Loucy (cell line): ENCODE measurements around the gene EIF4H.

Experiments used
- H2AFZ ChIP-seq: fragments of 200-600 bp; sonication (generic); 2 replicates; pipeline ENCODE4 v1.6.0; 2016; ENCODE audit warnings: antibody characterized with exemption, mild to moderate bottlenecking, low read length, moderate library complexity
- H3F3A ChIP-seq: fragments of 200-600 bp; 2 replicates; pipeline ENCODE4 v1.6.0; 2016; ENCODE audit warnings: antibody characterized with exemption, low read depth, mild to moderate bottlenecking
- H3K27me3 ChIP-seq: fragments of 200-600 bp; sonication (generic); 2 replicates; pipeline ENCODE4 v1.6.1; 2014; ENCODE audit warnings: low read length, mild to moderate bottlenecking; ENCODE audit not compliant: insufficient read depth, poor library complexity, severe bottlenecking
- H3K36me3 ChIP-seq: fragments of 200-600 bp; sonication (generic); 2 replicates; pipeline ENCODE4 v1.6.1; 2016; ENCODE audit warnings: low read length; ENCODE audit not compliant: insufficient read depth
- H3K4me1 ChIP-seq: fragments of 200-600 bp; sonication (generic); 2 replicates; pipeline ENCODE4 v1.5.1; 2014; ENCODE audit warnings: low read length, mild to moderate bottlenecking; ENCODE audit not compliant: insufficient read depth, poor library complexity, severe bottlenecking
- H3K4me2 ChIP-seq: fragments of 200-600 bp; sonication (generic); 2 replicates; pipeline ENCODE4 v1.6.0; 2014; ENCODE audit warnings: antibody characterized with exemption, low read length, low read depth, mild to moderate bottlenecking; ENCODE audit not compliant: poor library complexity, severe bottlenecking
- H3K4me3 ChIP-seq: fragments of 200-600 bp; sonication (generic); 2 replicates; pipeline ENCODE4 v1.5.1; 2014; ENCODE audit warnings: low read length, mild to moderate bottlenecking, mixed read lengths; ENCODE audit not compliant: poor library complexity, severe bottlenecking
- H3K79me2 ChIP-seq: fragments of 200-600 bp; sonication (generic); 2 replicates; pipeline ENCODE4 v1.6.1; 2014; ENCODE audit warnings: low read length; ENCODE audit not compliant: insufficient read depth
- H3K9ac ChIP-seq: fragments of 200-600 bp; sonication (generic); 2 replicates; pipeline ENCODE4 v1.6.0; 2014; ENCODE audit warnings: mild to moderate bottlenecking, low read depth, low read length, moderate library complexity; ENCODE audit not compliant: poor library complexity, severe bottlenecking
- H3K9me2 ChIP-seq: fragments of 200-600 bp; sonication (generic); replicated peaks from 2 replicates; pipeline ENCODE4 v1.6.1; 2016; ENCODE audit warnings: low read depth, low read length, mixed read lengths
- H3K9me3 ChIP-seq: fragments of 200-600 bp; sonication (generic); 2 replicates; pipeline ENCODE4 v1.6.1; 2014; ENCODE audit warnings: mild to moderate bottlenecking, antibody characterized with exemption, low read length, low read depth; ENCODE audit not compliant: insufficient read depth
- H4K20me1 ChIP-seq: fragments of 200-600 bp; sonication (generic); 2 replicates; pipeline ENCODE4 v1.6.0; 2014; ENCODE audit warnings: antibody characterized with exemption, low read length, mild to moderate bottlenecking; ENCODE audit not compliant: insufficient read depth, poor library complexity, severe bottlenecking
- CTCF ChIP-seq: fragments of 200-600 bp; sonication (generic); conservative IDR thresholded peaks from 2 replicates; pipeline ENCODE4 v1.5.1; 2014; ENCODE audit warnings: mild to moderate bottlenecking, antibody characterized with exemption, low read length
- EZH2phosphoT487 ChIP-seq: fragments of 200-600 bp; IDR thresholded peaks from 2 replicates; pipeline ENCODE4 v1.6.1; 2018; ENCODE audit warnings: antibody characterized with exemption, mild to moderate bottlenecking, moderate library complexity, borderline replicate concordance

The EIF4H gene

GRCh38 chr7:74183142-74183541, 9.0 kb downstream of the EIF4H start:
- Histone ChIP-seq H3K27me3 (no peaks in the 10 kb centered on the region), H3K9me3 (no peaks in the 10 kb centered on the region), H4K20me1 (peaks cover 99% of the 10 kb centered on the region), H3K4me1 (peaks cover 39% of the 10 kb centered on the region), H2AFZ (no peak overlapping the region), H3K36me3 (peaks cover 73% of the 10 kb centered on the region; the same call in 1 of the 2 replicates), H3K4me2 (peak overlapping the region; percentile 47), H3K9ac (no peak overlapping the region), H3F3A (peaks cover 6% of the 10 kb centered on the region; the same call in 1 of the 2 replicates), H3K4me3 (no peak overlapping the region), H3K79me2 (peaks cover 100% of the 10 kb centered on the region), H3K9me2 (no peaks in the 10 kb centered on the region)
- no peak for TF ChIP-seq EZH2phosphoT487
- no peak for TF ChIP-seq CTCF

GRCh38 chr7:74183653-74184450, 9.7 kb downstream of the EIF4H start:
- H3F3A ChIP-seq, result peaks cover 6% of the 10 kb centered on the region; the same call in 1 of the 2 replicates
- H2AFZ ChIP-seq, result no peak overlapping the region
- H3K9me3 ChIP-seq, result no peaks in the 10 kb centered on the region
- TF ChIP-seq CTCF (peak; percentile 75), EZH2phosphoT487 (no peak)
- peaks cover 100% of the 10 kb centered on the region for H3K79me2 ChIP-seq
- no peak overlapping the region for H3K9ac ChIP-seq
- H3K4me2 ChIP-seq, result peak overlapping the region; percentile 47
- H3K27me3 ChIP-seq, result no peaks in the 10 kb centered on the region
- H3K4me1 ChIP-seq, result peaks cover 33% of the 10 kb centered on the region
- H3K4me3 ChIP-seq, result no peak overlapping the region
- H4K20me1 ChIP-seq, result peaks cover 99% of the 10 kb centered on the region
- no peaks in the 10 kb centered on the region for H3K9me2 ChIP-seq
- H3K36me3 ChIP-seq, result peaks cover 75% of the 10 kb centered on the region; the same call in 1 of the 2 replicates

DNA sequence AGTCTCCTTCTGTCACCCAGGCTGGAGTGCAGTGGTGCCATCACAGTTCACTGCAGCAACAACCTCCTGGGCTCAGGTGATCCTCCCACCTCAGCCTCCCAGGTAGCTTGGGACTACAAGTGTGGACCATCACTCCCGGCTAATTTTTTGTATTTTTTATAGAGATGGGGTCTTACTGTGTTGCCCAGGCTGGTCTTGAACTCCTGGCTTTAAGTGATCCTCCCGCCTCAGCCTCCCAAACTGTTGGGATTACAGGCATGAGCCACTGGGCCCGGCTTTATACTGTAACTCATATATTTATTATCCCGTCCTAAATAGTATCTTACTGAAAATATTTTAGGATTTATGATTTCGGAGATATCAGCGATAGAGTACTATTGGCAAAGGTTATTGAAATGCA, 10.9 kb downstream of the EIF4H start:
- Histone ChIP-seq H3K4me3 (no peak overlapping the region), H3K4me1 (peaks cover 28% of the 10 kb centered on the region), H3K27me3 (no peaks in the 10 kb centered on the region), H3K4me2 (no peak overlapping the region), H3K36me3 (peaks cover 76% of the 10 kb centered on the region), H3K9me2 (no peaks in the 10 kb centered on the region), H3K9me3 (no peaks in the 10 kb centered on the region), H3K79me2 (peaks cover 96% of the 10 kb centered on the region), H3F3A (peaks cover 6% of the 10 kb centered on the region; the same call in 1 of the 2 replicates), H2AFZ (no peak overlapping the region), H3K9ac (no peak overlapping the region), H4K20me1 (peaks cover 99% of the 10 kb centered on the region)
- TF ChIP-seq CTCF, result no peak
- TF ChIP-seq EZH2phosphoT487, result no peak
